ENCODE results near the gene ADCY9. TPM values are rescaled to one million over a fixed set of nuclear protein-coding genes. Genes with fewer than 3 reads are reported as not detected.

ADCY9 gene
- polyA plus RNA-seq, 1 donor from 2014 or later = 6.3 TPM

- Histone ChIP-seq H3K9me2 (ENCODE audit: insufficient read depth, low read length) (no peaks in the 10 kb centered on the region), H3F3A (ENCODE audit: insufficient read depth, low read length, poor library complexity, severe bottlenecking) (no peaks in the 10 kb centered on the region), H3K27ac (ENCODE audit: low read length) (no peak overlapping the region), H3K9ac (ENCODE audit: low read length) (no peak overlapping the region), H2AFZ (ENCODE audit: low read depth, low read length) (no peak overlapping the region), H3K4me3 (ENCODE audit: low read length) (no peak overlapping the region), H3K27me3 (ENCODE audit: insufficient read depth, low read depth, low read length) (no peaks in the 10 kb centered on the region), H3K4me2 (ENCODE audit: low read length) (no peak overlapping the region), H3K36me3 (ENCODE audit: insufficient read depth, low read length) (no peaks in the 10 kb centered on the region), H4K20me1 (ENCODE audit: insufficient read depth) (no peaks in the 10 kb centered on the region), H3K79me2 (replicated peaks; ENCODE audit: insufficient read depth, low read length) (no peaks in the 10 kb centered on the region), H3K9me3 (ENCODE audit: low read length) (peaks cover 4% of the 10 kb centered on the region)
- no peak for TF ChIP-seq EZH2 (IDR thresholded peaks at IDR 0.05; ENCODE audit: borderline replicate concordance, insufficient read depth, low read length, poor library complexity, severe bottlenecking)
- TF ChIP-seq POLR2AphosphoS5 (IDR thresholded peaks at IDR 0.05) = no peak
- no peak for TF ChIP-seq EP300 (conservative IDR thresholded peaks at IDR 0.05; ENCODE audit: poor library complexity, severe bottlenecking)
- TF ChIP-seq TAF1 (IDR thresholded peaks at IDR 0.05; ENCODE audit: low read depth) = no peak
- no peak for TF ChIP-seq REST (IDR thresholded peaks at IDR 0.05; ENCODE audit: borderline replicate concordance)
- no peak for TF ChIP-seq CTCF (IDR thresholded peaks at IDR 0.05; ENCODE audit: poor library complexity, severe bottlenecking)
- TF ChIP-seq SMC3 (conservative IDR thresholded peaks at IDR 0.05; ENCODE audit: poor library complexity) = no peak
Observed at GRCh38 chr16:4062212-4062802, 53.9 kb downstream of the ADCY9 start.

GRCh38 chr16:4060823-4061222 lies 55.4 kb downstream of the ADCY9 start:
- Histone ChIP-seq H2AFZ (ENCODE audit: low read depth, low read length) (no peak overlapping the region), H3K27me3 (ENCODE audit: insufficient read depth, low read depth, low read length) (no peaks in the 10 kb centered on the region), H3K9me2 (ENCODE audit: insufficient read depth, low read length) (no peaks in the 10 kb centered on the region), H4K20me1 (ENCODE audit: insufficient read depth) (no peaks in the 10 kb centered on the region), H3K9me3 (ENCODE audit: low read length) (peaks cover 4% of the 10 kb centered on the region), H3K4me2 (ENCODE audit: low read length) (no peak overlapping the region), H3K79me2 (replicated peaks; ENCODE audit: insufficient read depth, low read length) (no peaks in the 10 kb centered on the region), H3F3A (ENCODE audit: insufficient read depth, low read length, poor library complexity, severe bottlenecking) (no peaks in the 10 kb centered on the region), H3K27ac (ENCODE audit: low read length) (no peak overlapping the region), H3K36me3 (ENCODE audit: insufficient read depth, low read length) (no peaks in the 10 kb centered on the region), H3K9ac (ENCODE audit: low read length) (no peak overlapping the region), H3K4me3 (ENCODE audit: low read length) (no peak overlapping the region)
- TF ChIP-seq RAD21 (conservative IDR thresholded peaks at IDR 0.05) = no peak
- no peak for TF ChIP-seq REST (IDR thresholded peaks at IDR 0.05; ENCODE audit: borderline replicate concordance)
- no peak for TF ChIP-seq MXI1 (conservative IDR thresholded peaks at IDR 0.05; ENCODE audit: poor library complexity, severe bottlenecking)
- TF ChIP-seq CTCF (IDR thresholded peaks at IDR 0.05; ENCODE audit: poor library complexity, severe bottlenecking) = no peak
- no peak for TF ChIP-seq POLR2AphosphoS5 (IDR thresholded peaks at IDR 0.05)
- no peak for TF ChIP-seq EP300 (conservative IDR thresholded peaks at IDR 0.05; ENCODE audit: poor library complexity, severe bottlenecking)
- TF ChIP-seq TAF1 (IDR thresholded peaks at IDR 0.05; ENCODE audit: low read depth) = no peak
- TF ChIP-seq EZH2 (IDR thresholded peaks at IDR 0.05; ENCODE audit: borderline replicate concordance, insufficient read depth, low read length, poor library complexity, severe bottlenecking) = no peak
- TF ChIP-seq SMC3 (conservative IDR thresholded peaks at IDR 0.05; ENCODE audit: poor library complexity) = no peak

Data from neural cell (in vitro differentiated cells).